Measurements from ENCODE around the gene PRLH. TPM values are rescaled to one million over a fixed set of nuclear protein-coding genes. Genes with fewer than 3 reads are reported as not detected.

Gene PRLH
- total RNA-seq, 5 donors from 2014 or later (not counting 1 experiment from before 2014, with no cell fraction given) = not detected

- no peak overlapping the region for H3K27ac Mint-ChIP-seq
- 69% methylated on average over 2 of the region's 5 CpGs for WGBS (ENCODE audit: insufficient coverage)
- no peak overlapping the region for H3K27ac ChIP-seq (ENCODE audit: low read length)
These were observed 2.7 kb downstream of the PRLH start for GRCh38 chr2:237569041-237569440.

GRCh38 chr2:237569896-237570295 lies 3.5 kb downstream of the PRLH start:
- POLR2A ChIA-PET = no interaction called here
- Mint-ChIP-seq H3K36me3 (no peaks in the 10 kb centered on the region), H3K9me3 (no peaks in the 10 kb centered on the region), H3K27me3 (peaks cover 0 to 6% of the 10 kb centered on the region in 2 donors), H3K4me3 (no peak overlapping the region), H3K4me1 (peaks cover 0 to 6% (median 0%) of the 10 kb centered on the region in 3 donors), H3K27ac (no peak overlapping the region)
- no peak for DNase-seq
- no peak for ATAC-seq (replicated peaks in 1 of 4)
- peaks cover 0 to 7% of the 10 kb centered on the region in 2 experiments for H3K4me1 ChIP-seq (ENCODE audit: control insufficient read depth in 1 of 2, extremely low read depth in 1 of 2, insufficient read depth in 2 of 2, low read length in 2 of 2)
- peaks cover 0 to 32% of the 10 kb centered on the region in 2 experiments for H3K27me3 ChIP-seq (replicated peaks in 1 of 2; ENCODE audit: control insufficient read depth in 2 of 2, extremely low read depth in 1 of 2, insufficient read depth in 2 of 2, low read length in 1 of 2)
- H3K9me3 ChIP-seq = no peaks in the 10 kb centered on the region
- H3K36me3 ChIP-seq (ENCODE audit: control insufficient read depth in 2 of 2, extremely low read depth in 1 of 2, insufficient read depth in 1 of 2, low read length in 1 of 2) = no peaks in the 10 kb centered on the region
- no peak overlapping the region for H3K27ac ChIP-seq (ENCODE audit: low read length)
- WGBS (ENCODE audit: insufficient coverage) = no CpG with 5 or more reads among the region's 3 CpGs
- CTCF ChIA-PET = interaction anchor here in 1 of 2 donors (0.6 kb wide), 1 partner anchor 68 kb away, joined by 8 read pairs; no protein-coding TSS in a partner anchor
- no peak overlapping the region for H3K4me3 ChIP-seq (ENCODE audit: control insufficient read depth in 1 of 2, extremely low read depth in 1 of 2, low read length in 1 of 2)

More at GRCh38 chr2:237569041-237569440, 2.7 kb downstream of the PRLH start:
- H3K36me3 ChIP-seq (ENCODE audit: control insufficient read depth in 2 of 2, extremely low read depth in 1 of 2, insufficient read depth in 1 of 2, low read length in 1 of 2) = no peaks in the 10 kb centered on the region
- ChIA-PET CTCF (no interaction called here), POLR2A (no interaction called here)
- DNase-seq (no peak), ATAC-seq (replicated peaks in 1 of 4) (no peak)
- H3K4me3 ChIP-seq (ENCODE audit: control insufficient read depth in 1 of 2, extremely low read depth in 1 of 2, low read length in 1 of 2) = no peak overlapping the region
- H3K9me3 ChIP-seq = no peaks in the 10 kb centered on the region
- no peaks in the 10 kb centered on the region for H3K9me3 Mint-ChIP-seq
- H3K4me1 Mint-ChIP-seq = peaks cover 0 to 6% (median 0%) of the 10 kb centered on the region in 3 donors
- H3K27me3 Mint-ChIP-seq = peaks cover 5 to 8% of the 10 kb centered on the region in 2 donors
- no peak overlapping the region for H3K4me3 Mint-ChIP-seq
- H3K4me1 ChIP-seq (ENCODE audit: control insufficient read depth in 1 of 2, extremely low read depth in 1 of 2, insufficient read depth in 2 of 2, low read length in 2 of 2) = peaks cover 0 to 7% of the 10 kb centered on the region in 2 experiments
- H3K36me3 Mint-ChIP-seq = no peaks in the 10 kb centered on the region
- H3K27me3 ChIP-seq (replicated peaks in 1 of 2; ENCODE audit: control insufficient read depth in 2 of 2, extremely low read depth in 1 of 2, insufficient read depth in 2 of 2, low read length in 1 of 2) = peaks cover 0 to 36% of the 10 kb centered on the region in 2 experiments

- H3K9me3 Mint-ChIP-seq = no peaks in the 10 kb centered on the region
- Histone ChIP-seq H3K4me3 (ENCODE audit: control insufficient read depth in 1 of 2, extremely low read depth in 1 of 2, low read length in 1 of 2) (no peak overlapping the region), H3K27me3 (replicated peaks in 1 of 2; ENCODE audit: control insufficient read depth in 2 of 2, extremely low read depth in 1 of 2, insufficient read depth in 2 of 2, low read length in 1 of 2) (peaks cover 0 to 28% of the 10 kb centered on the region in 2 experiments), H3K4me1 (ENCODE audit: control insufficient read depth in 1 of 2, extremely low read depth in 1 of 2, insufficient read depth in 2 of 2, low read length in 2 of 2) (peaks cover 0 to 7% of the 10 kb centered on the region in 2 experiments), H3K27ac (ENCODE audit: low read length) (no peak overlapping the region), H3K9me3 (no peaks in the 10 kb centered on the region), H3K36me3 (ENCODE audit: control insufficient read depth in 2 of 2, extremely low read depth in 1 of 2, insufficient read depth in 1 of 2, low read length in 1 of 2) (no peaks in the 10 kb centered on the region)
- no peak for DNase-seq
- no peak overlapping the region for H3K4me3 Mint-ChIP-seq
- H3K36me3 Mint-ChIP-seq = no peaks in the 10 kb centered on the region
- ATAC-seq (replicated peaks in 1 of 4) = no peak
- no peak overlapping the region for H3K27ac Mint-ChIP-seq
- ChIA-PET POLR2A (interaction anchor here in 1 of 2 donors (0.6 kb wide), 1 partner anchor 135 kb away, joined by 3 read pairs; no protein-coding TSS in a partner anchor), CTCF (interaction anchor here (0.6 to 3.5 kb wide), 11 partner anchors 8 to 417 kb away, joined by 3 to 46 read pairs (median 4); no protein-coding TSS in a partner anchor)
- 69% methylated on average over 8 of the region's 9 CpGs for WGBS (ENCODE audit: insufficient coverage)
- peaks cover 0 to 6% (median 0%) of the 10 kb centered on the region in 3 donors for H3K4me1 Mint-ChIP-seq
- peaks cover 0 to 6% of the 10 kb centered on the region in 2 donors for H3K27me3 Mint-ChIP-seq
These were observed 4.5 kb downstream of the PRLH start for GRCh38 chr2:237570776-237571335.

GRCh38 chr2:237571551-237571950 lies 5.2 kb downstream of the PRLH start:
- peaks cover 0 to 6% (median 0%) of the 10 kb centered on the region in 3 donors for H3K4me1 Mint-ChIP-seq
- ATAC-seq (replicated peaks in 1 of 4) (peak in 1 of 4 experiments; percentile 6), DNase-seq (no peak)
- no peak overlapping the region for H3K4me3 Mint-ChIP-seq
- CTCF ChIA-PET = interaction anchor here (0.7 to 3.5 kb wide), 17 partner anchors 9 to 417 kb away, joined by 3 to 46 read pairs (median 4); no protein-coding TSS in a partner anchor
- no peak overlapping the region for H3K27ac Mint-ChIP-seq
- Histone ChIP-seq H3K36me3 (ENCODE audit: control insufficient read depth in 2 of 2, extremely low read depth in 1 of 2, insufficient read depth in 1 of 2, low read length in 1 of 2) (no peaks in the 10 kb centered on the region), H3K27ac (ENCODE audit: low read length) (no peak overlapping the region), H3K9me3 (no peaks in the 10 kb centered on the region), H3K4me3 (ENCODE audit: control insufficient read depth in 1 of 2, extremely low read depth in 1 of 2, low read length in 1 of 2) (no peak overlapping the region), H3K27me3 (replicated peaks in 1 of 2; ENCODE audit: control insufficient read depth in 2 of 2, extremely low read depth in 1 of 2, insufficient read depth in 2 of 2, low read length in 1 of 2) (peaks cover 0 to 28% of the 10 kb centered on the region in 2 experiments), H3K4me1 (ENCODE audit: control insufficient read depth in 1 of 2, extremely low read depth in 1 of 2, insufficient read depth in 2 of 2, low read length in 2 of 2) (peaks cover 0 to 7% of the 10 kb centered on the region in 2 experiments)
- no peaks in the 10 kb centered on the region for H3K9me3 Mint-ChIP-seq
- POLR2A ChIA-PET = no interaction called here
- no peaks in the 10 kb centered on the region for H3K36me3 Mint-ChIP-seq
- WGBS (ENCODE audit: insufficient coverage) = 86% methylated on average over 4 of the region's 7 CpGs
- H3K27me3 Mint-ChIP-seq = peaks cover 0 to 9% of the 10 kb centered on the region in 2 donors

DNA sequence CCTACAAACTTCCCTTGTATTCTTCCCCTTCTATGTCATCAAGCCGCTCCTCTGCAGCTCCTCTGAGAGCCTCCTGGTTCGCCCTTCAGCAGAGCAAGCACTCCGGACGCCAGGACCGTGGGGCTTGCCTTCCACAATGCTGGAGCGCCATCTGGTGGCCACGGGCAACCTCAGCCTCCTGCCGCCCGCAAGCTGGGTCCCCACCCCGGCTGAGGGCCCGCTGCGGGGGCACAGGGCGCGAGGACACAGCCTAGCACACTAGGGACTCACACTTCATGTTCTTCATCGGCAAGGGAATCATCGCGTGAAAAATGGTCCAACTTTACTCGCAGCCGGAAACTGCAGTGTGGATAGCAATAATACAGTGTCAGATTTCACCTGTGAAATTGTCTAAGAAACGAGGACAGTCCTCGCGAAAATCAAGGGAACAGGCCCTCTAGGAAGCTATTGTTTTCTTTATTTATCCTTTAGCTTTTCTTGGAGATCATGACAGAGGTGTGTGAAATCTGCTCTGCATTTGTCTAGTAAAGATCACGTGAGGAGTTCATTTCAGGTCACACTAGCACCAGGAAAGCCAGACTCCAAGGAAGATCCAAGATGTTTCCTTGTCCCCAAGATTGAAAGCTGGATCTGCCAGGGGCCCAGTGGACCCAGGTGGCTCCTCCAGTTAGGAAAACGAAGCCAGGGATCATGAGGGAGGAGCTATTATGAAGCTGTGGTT lies 5.8 kb downstream of the PRLH start:
- Histone ChIP-seq H3K27ac (ENCODE audit: low read length) (no peak overlapping the region), H3K27me3 (replicated peaks in 1 of 2; ENCODE audit: control insufficient read depth in 2 of 2, extremely low read depth in 1 of 2, insufficient read depth in 2 of 2, low read length in 1 of 2) (peaks cover 0 to 28% of the 10 kb centered on the region in 2 experiments), H3K9me3 (no peaks in the 10 kb centered on the region), H3K36me3 (ENCODE audit: control insufficient read depth in 2 of 2, extremely low read depth in 1 of 2, insufficient read depth in 1 of 2, low read length in 1 of 2) (no peaks in the 10 kb centered on the region), H3K4me1 (ENCODE audit: control insufficient read depth in 1 of 2, extremely low read depth in 1 of 2, insufficient read depth in 2 of 2, low read length in 2 of 2) (peaks cover 0 to 7% of the 10 kb centered on the region in 2 experiments), H3K4me3 (ENCODE audit: control insufficient read depth in 1 of 2, extremely low read depth in 1 of 2, low read length in 1 of 2) (no peak overlapping the region)
- H3K4me3 Mint-ChIP-seq = no peak overlapping the region
- H3K9me3 Mint-ChIP-seq = no peaks in the 10 kb centered on the region
- 19% methylated on average over 19 of the region's 24 CpGs for WGBS (ENCODE audit: insufficient coverage)
- peaks cover 0 to 6% (median 0%) of the 10 kb centered on the region in 3 donors for H3K4me1 Mint-ChIP-seq
- H3K27ac Mint-ChIP-seq = no peak overlapping the region
- DNase-seq = peak; percentile 50 to 89 (median 79)
- ChIA-PET CTCF (interaction anchor here (0.6 to 3.5 kb wide), 18 partner anchors 9 to 418 kb away, joined by 3 to 46 read pairs (median 4); no protein-coding TSS in a partner anchor), POLR2A (no interaction called here)
- H3K27me3 Mint-ChIP-seq = peaks cover 0 to 10% of the 10 kb centered on the region in 2 donors
- peak; percentile 85 to 99 (median 90) for ATAC-seq (replicated peaks in 1 of 4)
- no peaks in the 10 kb centered on the region for H3K36me3 Mint-ChIP-seq

GRCh38 chr2:237572742-237573101 lies 6.3 kb downstream of the PRLH start:
- peaks cover 0 to 10% of the 10 kb centered on the region in 2 donors for H3K27me3 Mint-ChIP-seq
- no peak overlapping the region for H3K27ac ChIP-seq (ENCODE audit: low read length)

More at GRCh38 chr2:237572742-237573101, 6.3 kb downstream of the PRLH start:
- no peak for ATAC-seq (replicated peaks in 1 of 4)
- Histone ChIP-seq H3K4me3 (ENCODE audit: control insufficient read depth in 1 of 2, extremely low read depth in 1 of 2, low read length in 1 of 2) (no peak overlapping the region), H3K27me3 (replicated peaks in 1 of 2; ENCODE audit: control insufficient read depth in 2 of 2, extremely low read depth in 1 of 2, insufficient read depth in 2 of 2, low read length in 1 of 2) (peaks cover 0 to 30% of the 10 kb centered on the region in 2 experiments), H3K4me1 (ENCODE audit: control insufficient read depth in 1 of 2, extremely low read depth in 1 of 2, insufficient read depth in 2 of 2, low read length in 2 of 2) (peaks cover 0 to 7% of the 10 kb centered on the region in 2 experiments), H3K36me3 (ENCODE audit: control insufficient read depth in 2 of 2, extremely low read depth in 1 of 2, insufficient read depth in 1 of 2, low read length in 1 of 2) (no peaks in the 10 kb centered on the region), H3K9me3 (no peaks in the 10 kb centered on the region)
- POLR2A ChIA-PET = no interaction called here
- H3K36me3 Mint-ChIP-seq = no peaks in the 10 kb centered on the region
- WGBS (ENCODE audit: insufficient coverage) = 91% methylated on average over 3 of the region's 4 CpGs
- no peak overlapping the region for H3K4me3 Mint-ChIP-seq
- H3K27ac Mint-ChIP-seq = no peak overlapping the region
- no peak for DNase-seq
- H3K4me1 Mint-ChIP-seq = peaks cover 0 to 6% (median 0%) of the 10 kb centered on the region in 3 donors
- CTCF ChIA-PET = interaction anchor here (0.8 to 3.5 kb wide), 9 partner anchors 60 to 419 kb away, joined by 4 to 46 read pairs (median 5); no protein-coding TSS in a partner anchor
- no peaks in the 10 kb centered on the region for H3K9me3 Mint-ChIP-seq
